ENCODE results near the gene GPHB5.

Gene GPHB5

DNA sequence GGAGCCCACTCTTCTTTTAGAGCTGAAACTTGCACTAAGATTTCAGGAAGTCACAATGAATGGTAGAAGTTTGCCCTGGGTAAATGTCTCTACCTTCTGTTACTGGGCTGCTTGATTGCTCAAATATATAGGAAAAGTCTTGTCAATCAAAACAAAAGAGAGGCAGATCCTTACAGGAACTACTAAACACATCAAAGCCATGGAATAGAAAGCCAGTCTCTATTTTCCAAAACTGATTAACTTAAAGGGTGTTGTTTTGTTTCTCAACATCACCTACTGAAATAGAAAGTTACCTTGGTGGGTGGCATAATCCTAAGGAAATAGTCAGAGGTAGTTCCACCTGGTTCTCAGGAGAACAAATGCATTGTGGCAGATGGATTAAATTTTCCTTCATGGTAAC, at the start of gene GPHB5:
TSS of gene GPHB5 (minus strand) at position 101 of the 400 bp plus-strand sequence. CDS start 1,086 bp downstream, outside the sequence.
- Histone ChIP-seq H3K4me3 (ENCODE audit: low read depth, low read length) (no peak within 1 kb of the TSS), H3K36me3 (ENCODE audit: control insufficient read depth, insufficient read depth, low read length) (no peaks in the 10 kb centered on the region), H3K9me3 (ENCODE audit: control insufficient read depth, low read length) (no peaks in the 10 kb centered on the region), H2AFZ (no peak within 1 kb of the TSS), H3K4me2 (ENCODE audit: low read length) (no peak within 1 kb of the TSS), H3K79me2 (no peaks in the 10 kb centered on the region), H3K4me1 (no peaks in the 10 kb centered on the region), H3K27me3 (ENCODE audit: control insufficient read depth, insufficient read depth, low read length) (no peaks in the 10 kb centered on the region), H3K9ac (no peak within 1 kb of the TSS), H3K27ac (no peak within 1 kb of the TSS)
- TF ChIP-seq, protein P1, sequence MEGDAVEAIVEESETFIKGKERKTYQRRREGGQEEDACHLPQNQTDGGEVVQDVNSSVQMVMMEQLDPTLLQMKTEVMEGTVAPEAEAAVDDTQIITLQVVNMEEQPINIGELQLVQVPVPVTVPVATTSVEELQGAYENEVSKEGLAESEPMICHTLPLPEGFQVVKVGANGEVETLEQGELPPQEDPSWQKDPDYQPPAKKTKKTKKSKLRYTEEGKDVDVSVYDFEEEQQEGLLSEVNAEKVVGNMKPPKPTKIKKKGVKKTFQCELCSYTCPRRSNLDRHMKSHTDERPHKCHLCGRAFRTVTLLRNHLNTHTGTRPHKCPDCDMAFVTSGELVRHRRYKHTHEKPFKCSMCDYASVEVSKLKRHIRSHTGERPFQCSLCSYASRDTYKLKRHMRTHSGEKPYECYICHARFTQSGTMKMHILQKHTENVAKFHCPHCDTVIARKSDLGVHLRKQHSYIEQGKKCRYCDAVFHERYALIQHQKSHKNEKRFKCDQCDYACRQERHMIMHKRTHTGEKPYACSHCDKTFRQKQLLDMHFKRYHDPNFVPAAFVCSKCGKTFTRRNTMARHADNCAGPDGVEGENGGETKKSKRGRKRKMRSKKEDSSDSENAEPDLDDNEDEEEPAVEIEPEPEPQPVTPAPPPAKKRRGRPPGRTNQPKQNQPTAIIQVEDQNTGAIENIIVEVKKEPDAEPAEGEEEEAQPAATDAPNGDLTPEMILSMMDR (IDR thresholded peaks at IDR 0.05) = no peak

GRCh38 chr14:63367742-63368364, 49.1 kb upstream of the GPHB5 start:
- TF ChIP-seq, protein P1 (IDR thresholded peaks at IDR 0.05) = no peak
- H3K36me3 ChIP-seq (ENCODE audit: control insufficient read depth, insufficient read depth, low read length) = no peaks in the 10 kb centered on the region
- H3K4me1 ChIP-seq = no peaks in the 10 kb centered on the region
- H3K27ac ChIP-seq = no peak overlapping the region
- no peaks in the 10 kb centered on the region for H3K27me3 ChIP-seq (ENCODE audit: control insufficient read depth, insufficient read depth, low read length)
- no peak overlapping the region for H3K9ac ChIP-seq
- H3K9me3 ChIP-seq (ENCODE audit: control insufficient read depth, low read length) = no peaks in the 10 kb centered on the region
- H3K4me2 ChIP-seq (ENCODE audit: low read length) = no peak overlapping the region
- H3K79me2 ChIP-seq = no peaks in the 10 kb centered on the region
- no peak overlapping the region for H3K4me3 ChIP-seq (ENCODE audit: low read depth, low read length)
- no peak overlapping the region for H2AFZ ChIP-seq

DNA sequence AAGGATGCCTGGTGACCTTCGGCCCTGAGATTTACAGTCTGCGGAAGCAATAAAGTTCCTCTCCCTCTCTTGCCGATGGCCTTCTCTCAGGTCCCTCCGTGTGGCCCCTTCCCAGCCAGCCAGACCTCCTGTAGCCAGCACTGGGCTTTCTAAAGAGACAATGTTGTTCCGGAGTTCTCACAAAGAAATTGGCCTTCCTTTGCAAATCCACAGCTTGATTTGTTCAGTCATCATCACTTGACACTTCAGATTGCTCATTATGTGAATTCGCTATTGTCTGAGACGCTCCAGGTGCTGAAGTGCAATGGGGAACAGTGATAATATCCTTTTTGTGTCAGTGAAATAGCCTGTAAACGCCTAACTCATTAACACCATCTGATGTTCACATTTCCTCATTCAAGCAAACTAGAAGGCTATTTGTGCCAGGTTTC, 43.7 kb upstream of the GPHB5 start:
- Histone ChIP-seq H2AFZ (no peak overlapping the region), H3K27me3 (ENCODE audit: control insufficient read depth, insufficient read depth, low read length) (no peaks in the 10 kb centered on the region), H3K9ac (no peak overlapping the region), H3K36me3 (ENCODE audit: control insufficient read depth, insufficient read depth, low read length) (no peaks in the 10 kb centered on the region), H3K4me2 (ENCODE audit: low read length) (no peak overlapping the region), H3K4me3 (ENCODE audit: low read depth, low read length) (no peak overlapping the region), H3K27ac (no peak overlapping the region), H3K79me2 (no peaks in the 10 kb centered on the region), H3K9me3 (ENCODE audit: control insufficient read depth, low read length) (no peaks in the 10 kb centered on the region), H3K4me1 (no peaks in the 10 kb centered on the region)
- TF ChIP-seq, protein P1 (IDR thresholded peaks at IDR 0.05) = no peak

GRCh38 chr14:63361790-63362189, 43.1 kb upstream of the GPHB5 start:
- Histone ChIP-seq H3K4me2 (ENCODE audit: low read length) (no peak overlapping the region), H3K36me3 (ENCODE audit: control insufficient read depth, insufficient read depth, low read length) (no peaks in the 10 kb centered on the region), H3K9me3 (ENCODE audit: control insufficient read depth, low read length) (no peaks in the 10 kb centered on the region), H3K27me3 (ENCODE audit: control insufficient read depth, insufficient read depth, low read length) (no peaks in the 10 kb centered on the region), H3K9ac (no peak overlapping the region), H3K79me2 (no peaks in the 10 kb centered on the region), H3K27ac (no peak overlapping the region), H3K4me1 (no peaks in the 10 kb centered on the region), H3K4me3 (ENCODE audit: low read depth, low read length) (no peak overlapping the region), H2AFZ (no peak overlapping the region)
- TF ChIP-seq, protein P1 (IDR thresholded peaks at IDR 0.05) = no peak

DNA sequence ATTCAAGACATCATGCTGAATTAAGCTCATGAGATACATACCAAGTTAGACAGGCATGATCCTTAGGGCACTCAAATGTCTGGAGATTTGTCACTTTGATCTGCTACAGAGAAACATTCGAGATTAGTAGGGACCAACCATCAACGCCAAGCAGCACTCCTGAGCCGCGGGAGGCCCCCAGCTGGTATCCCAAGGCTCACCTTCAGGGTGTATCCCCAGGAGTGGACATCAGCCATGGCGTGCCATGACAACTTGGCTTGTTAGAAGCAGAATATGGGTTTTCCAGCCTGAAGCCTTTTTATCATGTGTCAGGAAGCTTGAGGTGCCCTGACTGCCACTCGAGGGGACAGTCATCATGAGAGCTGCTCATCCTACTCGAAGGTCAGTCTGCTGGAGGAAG, 39.1 kb upstream of the GPHB5 start:
- H3K27me3 ChIP-seq (ENCODE audit: control insufficient read depth, insufficient read depth, low read length) = no peaks in the 10 kb centered on the region
- H3K9ac ChIP-seq = no peak overlapping the region
- H3K27ac ChIP-seq = no peak overlapping the region
- no peaks in the 10 kb centered on the region for H3K4me1 ChIP-seq
- H3K4me2 ChIP-seq (ENCODE audit: low read length) = no peak overlapping the region
- no peak overlapping the region for H2AFZ ChIP-seq
- H3K4me3 ChIP-seq (ENCODE audit: low read depth, low read length) = no peak overlapping the region
- no peaks in the 10 kb centered on the region for H3K36me3 ChIP-seq (ENCODE audit: control insufficient read depth, insufficient read depth, low read length)
- no peaks in the 10 kb centered on the region for H3K9me3 ChIP-seq (ENCODE audit: control insufficient read depth, low read length)
- H3K79me2 ChIP-seq = no peaks in the 10 kb centered on the region
- TF ChIP-seq, protein P1 (IDR thresholded peaks at IDR 0.05) = no peak
